Neural cell (in vitro differentiated cells): ENCODE results near the gene CYP19A1. TPM values are rescaled to one million over a fixed set of nuclear protein-coding genes. Genes with fewer than 3 reads are reported as not detected.

Experiments used
- H2AFZ ChIP-seq: fragments of 200-600, 300-800 bp; sonication (generic), shearing (Covaris generic); 2 replicates; pipeline ENCODE4 v1.6.0; 2014; ENCODE audit warnings: low read depth, mild to moderate bottlenecking, antibody characterized with exemption, low read length, moderate library complexity
- H3F3A ChIP-seq: fragments of 200-600 bp; shearing (Covaris generic); 2 replicates; pipeline ENCODE4 v1.6.1; 2016; ENCODE audit warnings: mild to moderate bottlenecking, moderate library complexity, mixed read lengths, antibody characterized with exemption, low read length; ENCODE audit not compliant: insufficient read depth, poor library complexity, severe bottlenecking
- H3K27ac ChIP-seq: fragments of 200-600, 300-800 bp; sonication (generic), shearing (Covaris generic); 2 replicates; pipeline ENCODE4 v1.5.1; 2014; ENCODE audit warnings: mild to moderate bottlenecking, low read length, moderate library complexity
- H3K27me3 ChIP-seq: fragments of 300-800, 200-600 bp; sonication (generic), shearing (Covaris generic); 2 replicates; pipeline ENCODE4 v1.6.0; 2014; ENCODE audit warnings: mild to moderate bottlenecking, low read depth, low read length, moderate library complexity; ENCODE audit not compliant: insufficient read depth
- H3K36me3 ChIP-seq: fragments of 300-800, 200-600 bp; sonication (generic), shearing (Covaris generic); 2 replicates; pipeline ENCODE4 v1.5.1; 2014; ENCODE audit warnings: mild to moderate bottlenecking, antibody characterized with exemption, low read length, moderate library complexity; ENCODE audit not compliant: insufficient read depth
- H3K4me2 ChIP-seq: fragments of 300-800, 200-600 bp; sonication (generic), shearing (Covaris generic); 2 replicates; pipeline ENCODE4 v1.6.0; 2014; ENCODE audit warnings: mild to moderate bottlenecking, low read length
- H3K4me3 ChIP-seq: fragments of 300-800, 200-600 bp; sonication (generic), shearing (Covaris generic); 2 replicates; pipeline ENCODE4 v1.5.1; 2014; ENCODE audit warnings: mild to moderate bottlenecking, low read length, moderate library complexity
- H3K79me2 ChIP-seq: fragments of 200-600 bp; shearing (Covaris generic); replicated peaks from 2 replicates; pipeline ENCODE4 v1.6.0; 2014; ENCODE audit warnings: mild to moderate bottlenecking, low read length, moderate library complexity; ENCODE audit not compliant: insufficient read depth
- H3K9ac ChIP-seq: fragments of 300-800, 200-600 bp; sonication (generic), shearing (Covaris generic); 2 replicates; pipeline ENCODE4 v1.6.1; 2016; ENCODE audit warnings: mild to moderate bottlenecking, low read length, mixed read lengths
- H3K9me2 ChIP-seq: fragments of 200-600 bp; shearing (Covaris generic); 2 replicates; pipeline ENCODE4 v1.6.1; 2016; ENCODE audit warnings: mild to moderate bottlenecking, low read length, mixed read lengths; ENCODE audit not compliant: insufficient read depth
- H3K9me3 ChIP-seq: fragments of 200-600, 300-800 bp; sonication (generic), shearing (Covaris generic); 2 replicates; pipeline ENCODE4 v1.6.1; 2016; ENCODE audit warnings: mild to moderate bottlenecking, mixed run types, low read length, moderate library complexity, mixed read lengths
- H4K20me1 ChIP-seq: fragments of 200-600 bp; shearing (Covaris generic); 2 replicates; pipeline ENCODE4 v1.6.1; 2016; ENCODE audit warnings: mild to moderate bottlenecking, mixed run types; ENCODE audit not compliant: insufficient read depth
- EP300 ChIP-seq: fragments of 450-650 bp; conservative IDR thresholded peaks from 2 replicates; pipeline ENCODE4 v1.6.1; 2014; ENCODE audit warnings: antibody characterized with exemption, mild to moderate bottlenecking, moderate library complexity; ENCODE audit not compliant: poor library complexity, severe bottlenecking
- EZH2 ChIP-seq: fragments of 200-600, 300-800 bp; shearing (Covaris generic), sonication (generic); IDR thresholded peaks from 2 replicates; pipeline ENCODE4 v1.6.1; 2014; ENCODE audit warnings: antibody characterized with exemption, low read length, borderline replicate concordance, mild to moderate bottlenecking; ENCODE audit not compliant: insufficient read depth, poor library complexity, severe bottlenecking
- MXI1 ChIP-seq: fragments of 450-650 bp; conservative IDR thresholded peaks from 2 replicates; pipeline ENCODE4 v1.6.1; 2014; ENCODE audit warnings: antibody characterized with exemption, mild to moderate bottlenecking; ENCODE audit not compliant: poor library complexity, severe bottlenecking
- POLR2AphosphoS5 ChIP-seq: IDR thresholded peaks from 2 replicates; pipeline ENCODE4 v1.6.1; 2012
- RAD21 ChIP-seq: fragments of 450-650 bp; conservative IDR thresholded peaks from 2 replicates; pipeline ENCODE4 v1.6.1; 2014; ENCODE audit warnings: antibody characterized with exemption, mild to moderate bottlenecking, moderate library complexity
- SMC3 ChIP-seq: fragments of 450-650 bp; conservative IDR thresholded peaks from 2 replicates; pipeline ENCODE4 v1.6.1; 2014; ENCODE audit warnings: antibody characterized with exemption, mild to moderate bottlenecking, moderate library complexity; ENCODE audit not compliant: poor library complexity
- TAF1 ChIP-seq: IDR thresholded peaks from 2 replicates; pipeline ENCODE4 v1.6.1; 2012; ENCODE audit warnings: low read depth
- polyA plus RNA-seq: library from polyadenylated mRNA; depleted of rRNA; stranded (reverse); fragments of >200 nt; gene quantifications from 2 replicates; pipeline ENCODE4 v1.2.3, GENCODE V29; 2014
- TF ChIP-seq, protein P1 (sequence below): fragments of 450-650 bp; IDR thresholded peaks from 2 replicates; pipeline ENCODE4 v1.5.1; 2014; ENCODE audit warnings: antibody characterized with exemption, mild to moderate bottlenecking, moderate library complexity; ENCODE audit not compliant: poor library complexity, severe bottlenecking
- TF ChIP-seq, protein P2 (sequence below): IDR thresholded peaks from 2 replicates; pipeline ENCODE4 v1.6.1; 2012; ENCODE audit warnings: borderline replicate concordance

CYP19A1 gene
- polyA plus RNA-seq, 1 donor from 2014 or later: not detected

DNA sequence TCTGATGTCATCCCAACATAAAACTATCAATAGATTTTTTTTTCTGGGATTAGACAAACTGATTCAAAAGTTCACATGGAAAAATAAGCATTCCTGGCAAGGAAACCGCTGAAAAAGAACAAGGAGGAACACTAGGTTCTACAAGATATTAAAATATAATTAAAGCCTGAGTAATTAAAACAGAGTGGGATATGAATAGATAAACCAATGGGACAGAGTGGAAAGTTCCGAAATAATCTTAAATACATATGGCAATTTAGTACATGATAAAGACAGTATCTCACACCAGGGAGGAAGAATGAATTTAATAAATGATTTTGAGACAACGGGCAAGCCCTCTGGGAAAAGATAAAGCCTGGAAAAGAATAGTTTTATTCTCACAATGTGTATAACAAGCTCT is 7.7 kb upstream of the CYP19A1 start:
- Histone ChIP-seq H3K79me2 (no peaks in the 10 kb centered on the region), H3F3A (no peaks in the 10 kb centered on the region), H4K20me1 (no peaks in the 10 kb centered on the region), H2AFZ (no peak overlapping the region), H3K27me3 (peaks cover 26% of the 10 kb centered on the region), H3K9me2 (no peaks in the 10 kb centered on the region), H3K4me2 (no peak overlapping the region), H3K9me3 (no peaks in the 10 kb centered on the region), H3K4me3 (no peak overlapping the region), H3K9ac (no peak overlapping the region), H3K36me3 (no peaks in the 10 kb centered on the region), H3K27ac (no peak overlapping the region)
- TF ChIP-seq, protein P1, sequence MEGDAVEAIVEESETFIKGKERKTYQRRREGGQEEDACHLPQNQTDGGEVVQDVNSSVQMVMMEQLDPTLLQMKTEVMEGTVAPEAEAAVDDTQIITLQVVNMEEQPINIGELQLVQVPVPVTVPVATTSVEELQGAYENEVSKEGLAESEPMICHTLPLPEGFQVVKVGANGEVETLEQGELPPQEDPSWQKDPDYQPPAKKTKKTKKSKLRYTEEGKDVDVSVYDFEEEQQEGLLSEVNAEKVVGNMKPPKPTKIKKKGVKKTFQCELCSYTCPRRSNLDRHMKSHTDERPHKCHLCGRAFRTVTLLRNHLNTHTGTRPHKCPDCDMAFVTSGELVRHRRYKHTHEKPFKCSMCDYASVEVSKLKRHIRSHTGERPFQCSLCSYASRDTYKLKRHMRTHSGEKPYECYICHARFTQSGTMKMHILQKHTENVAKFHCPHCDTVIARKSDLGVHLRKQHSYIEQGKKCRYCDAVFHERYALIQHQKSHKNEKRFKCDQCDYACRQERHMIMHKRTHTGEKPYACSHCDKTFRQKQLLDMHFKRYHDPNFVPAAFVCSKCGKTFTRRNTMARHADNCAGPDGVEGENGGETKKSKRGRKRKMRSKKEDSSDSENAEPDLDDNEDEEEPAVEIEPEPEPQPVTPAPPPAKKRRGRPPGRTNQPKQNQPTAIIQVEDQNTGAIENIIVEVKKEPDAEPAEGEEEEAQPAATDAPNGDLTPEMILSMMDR: no peak
- no peak for TF ChIP-seq POLR2AphosphoS5
- no peak for TF ChIP-seq SMC3
- no peak for TF ChIP-seq MXI1
- TF ChIP-seq TAF1: no peak
- TF ChIP-seq EZH2: no peak
- TF ChIP-seq, protein P2, sequence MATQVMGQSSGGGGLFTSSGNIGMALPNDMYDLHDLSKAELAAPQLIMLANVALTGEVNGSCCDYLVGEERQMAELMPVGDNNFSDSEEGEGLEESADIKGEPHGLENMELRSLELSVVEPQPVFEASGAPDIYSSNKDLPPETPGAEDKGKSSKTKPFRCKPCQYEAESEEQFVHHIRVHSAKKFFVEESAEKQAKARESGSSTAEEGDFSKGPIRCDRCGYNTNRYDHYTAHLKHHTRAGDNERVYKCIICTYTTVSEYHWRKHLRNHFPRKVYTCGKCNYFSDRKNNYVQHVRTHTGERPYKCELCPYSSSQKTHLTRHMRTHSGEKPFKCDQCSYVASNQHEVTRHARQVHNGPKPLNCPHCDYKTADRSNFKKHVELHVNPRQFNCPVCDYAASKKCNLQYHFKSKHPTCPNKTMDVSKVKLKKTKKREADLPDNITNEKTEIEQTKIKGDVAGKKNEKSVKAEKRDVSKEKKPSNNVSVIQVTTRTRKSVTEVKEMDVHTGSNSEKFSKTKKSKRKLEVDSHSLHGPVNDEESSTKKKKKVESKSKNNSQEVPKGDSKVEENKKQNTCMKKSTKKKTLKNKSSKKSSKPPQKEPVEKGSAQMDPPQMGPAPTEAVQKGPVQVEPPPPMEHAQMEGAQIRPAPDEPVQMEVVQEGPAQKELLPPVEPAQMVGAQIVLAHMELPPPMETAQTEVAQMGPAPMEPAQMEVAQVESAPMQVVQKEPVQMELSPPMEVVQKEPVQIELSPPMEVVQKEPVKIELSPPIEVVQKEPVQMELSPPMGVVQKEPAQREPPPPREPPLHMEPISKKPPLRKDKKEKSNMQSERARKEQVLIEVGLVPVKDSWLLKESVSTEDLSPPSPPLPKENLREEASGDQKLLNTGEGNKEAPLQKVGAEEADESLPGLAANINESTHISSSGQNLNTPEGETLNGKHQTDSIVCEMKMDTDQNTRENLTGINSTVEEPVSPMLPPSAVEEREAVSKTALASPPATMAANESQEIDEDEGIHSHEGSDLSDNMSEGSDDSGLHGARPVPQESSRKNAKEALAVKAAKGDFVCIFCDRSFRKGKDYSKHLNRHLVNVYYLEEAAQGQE: no peak
- no peak for TF ChIP-seq RAD21
- TF ChIP-seq EP300: no peak

- Histone ChIP-seq H3K9me2 (no peaks in the 10 kb centered on the region), H3K4me3 (no peak overlapping the region), H3K4me2 (no peak overlapping the region), H2AFZ (no peak overlapping the region), H3K9ac (no peak overlapping the region), H3K9me3 (no peaks in the 10 kb centered on the region), H3F3A (no peaks in the 10 kb centered on the region), H4K20me1 (no peaks in the 10 kb centered on the region), H3K27me3 (peaks cover 34% of the 10 kb centered on the region), H3K27ac (no peak overlapping the region), H3K79me2 (no peaks in the 10 kb centered on the region), H3K36me3 (no peaks in the 10 kb centered on the region)
- TF ChIP-seq, protein P1: no peak
- no peak for TF ChIP-seq EP300
- TF ChIP-seq, protein P2: no peak
- no peak for TF ChIP-seq POLR2AphosphoS5
- TF ChIP-seq SMC3: no peak
- TF ChIP-seq TAF1: no peak
- TF ChIP-seq EZH2: no peak
- TF ChIP-seq RAD21: no peak
- TF ChIP-seq MXI1: no peak
Observed at GRCh38 chr15:51343466-51343865, 5.1 kb upstream of the CYP19A1 start.
